SK-N-MC (cell line): ENCODE results near the gene IL17RD.

Experiments used
- DNase-seq: peaks from one replicate; pipeline ENCODE4 v3.0.0-alpha.2; 2011; ENCODE audit warnings: low read depth, low spot score
- H3K27ac ChIP-seq: fragments of 200-600 bp; sonication (generic); 2 replicates; pipeline ENCODE4 v1.5.1; 2016; ENCODE audit warnings: mixed run types
- H3K36me3 ChIP-seq: fragments of 200-600 bp; sonication (generic); 2 replicates; pipeline ENCODE4 v1.6.1; 2017; ENCODE audit warnings: antibody characterized with exemption, low read length, mixed read lengths; ENCODE audit not compliant: insufficient read depth
- H3K4me3 ChIP-seq: fragments of 200-600 bp; sonication (generic); 2 replicates; pipeline ENCODE4 v1.5.1; 2016
- H3K9ac ChIP-seq: fragments of 200-600 bp; sonication (generic); 2 replicates; pipeline ENCODE4 v1.8.0; 2017; ENCODE audit warnings: mixed run types, mixed read lengths; ENCODE audit not compliant: insufficient read length
- H3K9me3 ChIP-seq: fragments of 200-600 bp; sonication (generic); 2 replicates; pipeline ENCODE4 v1.6.1; 2017; ENCODE audit warnings: low read depth, mild to moderate bottlenecking, antibody characterized with exemption, low read length, moderate library complexity, mixed read lengths
- EZH2 ChIP-seq: fragments of 200-600 bp; sonication (generic); IDR thresholded peaks from one replicate; pipeline ENCODE4 v1.6.1; 2017; ENCODE audit warnings: antibody characterized with exemption
- FOXP2 ChIP-seq: optimal IDR thresholded peaks from 2 replicates; pipeline ENCODE3; 2011; ENCODE audit warnings: mild to moderate bottlenecking, moderate library complexity; ENCODE audit not compliant: insufficient read depth; ENCODE audit errors: extremely low read length, control extremely low read depth
- POLR2AphosphoS5 ChIP-seq: IDR thresholded peaks from 2 replicates; pipeline ENCODE4 v1.6.1; 2012; ENCODE audit warnings: mild to moderate bottlenecking, low read depth, low read length, borderline replicate concordance

Gene IL17RD

GRCh38 chr3:57052662-57053061 is 112.5 kb downstream of the IL17RD start:
- H3K9me3 ChIP-seq, result no peaks in the 10 kb centered on the region
- H3K36me3 ChIP-seq, result no peaks in the 10 kb centered on the region
- H3K4me3 ChIP-seq, result no peak overlapping the region
- no peak overlapping the region for H3K9ac ChIP-seq
- TF ChIP-seq EZH2 (no peak), FOXP2 (no peak), POLR2AphosphoS5 (no peak)
- no peak overlapping the region for H3K27ac ChIP-seq
- DNase-seq, result no peak

- Histone ChIP-seq H3K27ac (no peak overlapping the region), H3K9ac (no peak overlapping the region), H3K36me3 (no peaks in the 10 kb centered on the region), H3K4me3 (no peak overlapping the region), H3K9me3 (no peaks in the 10 kb centered on the region)
- no peak for DNase-seq
- no peak for TF ChIP-seq EZH2
- no peak for TF ChIP-seq POLR2AphosphoS5
- no peak for TF ChIP-seq FOXP2
Observed at GRCh38 chr3:57048728-57049127, 116.4 kb downstream of the IL17RD start.

GRCh38 chr3:57048052-57048671 is 117.0 kb downstream of the IL17RD start:
- TF ChIP-seq FOXP2, result no peak
- TF ChIP-seq EZH2, result no peak
- TF ChIP-seq POLR2AphosphoS5, result no peak
- Histone ChIP-seq H3K27ac (no peak overlapping the region), H3K9me3 (no peaks in the 10 kb centered on the region), H3K9ac (no peak overlapping the region), H3K36me3 (no peaks in the 10 kb centered on the region), H3K4me3 (no peak overlapping the region)
- DNase-seq, result no peak

GRCh38 chr3:57046101-57046765 is 118.9 kb downstream of the IL17RD start:
- DNase-seq, result no peak
- H3K36me3 ChIP-seq, result no peaks in the 10 kb centered on the region
- no peak overlapping the region for H3K27ac ChIP-seq
- H3K4me3 ChIP-seq, result no peak overlapping the region
- TF ChIP-seq POLR2AphosphoS5 (no peak), FOXP2 (no peak)
- no peak overlapping the region for H3K9ac ChIP-seq
- H3K9me3 ChIP-seq, result no peaks in the 10 kb centered on the region

- no peak for DNase-seq
- Histone ChIP-seq H3K27ac (no peak overlapping the region), H3K4me3 (no peak overlapping the region), H3K36me3 (no peaks in the 10 kb centered on the region), H3K9ac (no peak overlapping the region), H3K9me3 (no peaks in the 10 kb centered on the region)
- TF ChIP-seq EZH2, result no peak
- TF ChIP-seq FOXP2, result no peak
- no peak for TF ChIP-seq POLR2AphosphoS5
Observed at GRCh38 chr3:57043518-57043917, 121.6 kb downstream of the IL17RD start.

GRCh38 chr3:57041674-57042073 is 123.5 kb downstream of the IL17RD start:
- Histone ChIP-seq H3K27ac (no peak overlapping the region), H3K4me3 (no peak overlapping the region), H3K36me3 (no peaks in the 10 kb centered on the region), H3K9me3 (no peaks in the 10 kb centered on the region), H3K9ac (no peak overlapping the region)
- no peak for DNase-seq
- TF ChIP-seq POLR2AphosphoS5 (no peak), FOXP2 (no peak), EZH2 (no peak)
